Smooth muscle cell (in vitro differentiated cells): ENCODE data around the gene RIMBP2. TPM values are rescaled to one million over a fixed set of nuclear protein-coding genes. Genes with fewer than 3 reads are reported as not detected.

ENCODE experiments used
- DNase-seq: peaks from one replicate; lab custom pipeline; 2025; ENCODE audit not compliant: unreplicated experiment; lab: John Stamatoyannopoulos, UW
- H2AFZ ChIP-seq: fragments of 200-600 bp; sonication (generic); 2 replicates; pipeline ENCODE4 v1.6.0; 2016; ENCODE audit warnings: antibody characterized with exemption, low read depth, mild to moderate bottlenecking
- H3F3A ChIP-seq: fragments of 200-600 bp; sonication (generic); 2 replicates; pipeline ENCODE4 v1.6.0; 2017; ENCODE audit warnings: antibody characterized with exemption, low read depth
- H3K27ac ChIP-seq: fragments of 200-600 bp; sonication (generic); 2 replicates; pipeline ENCODE4 v1.5.1; 2016; ENCODE audit warnings: low read depth, mild to moderate bottlenecking
- H3K27me3 ChIP-seq: fragments of 200-600 bp; sonication (generic); 2 replicates; pipeline ENCODE4 v1.6.1; 2016; ENCODE audit warnings: low read depth, mild to moderate bottlenecking
- H3K36me3 ChIP-seq: fragments of 200-600 bp; sonication (generic); 2 replicates; pipeline ENCODE4 v1.5.1; 2016; ENCODE audit warnings: low read depth
- H3K4me1 ChIP-seq: fragments of 200-600 bp; sonication (generic); 2 replicates; pipeline ENCODE4 v1.5.1; 2016; ENCODE audit warnings: low read depth
- H3K4me2 ChIP-seq: fragments of 200-600 bp; sonication (generic); 2 replicates; pipeline ENCODE4 v1.6.0; 2016; ENCODE audit warnings: mild to moderate bottlenecking
- H3K4me3 ChIP-seq: fragments of 200-600 bp; sonication (generic); 2 replicates; pipeline ENCODE4 v1.5.1; 2016; ENCODE audit warnings: mild to moderate bottlenecking
- H3K79me2 ChIP-seq: fragments of 200-600 bp; sonication (generic); 2 replicates; pipeline ENCODE4 v1.6.0; 2016; ENCODE audit warnings: low read depth, mild to moderate bottlenecking
- H3K9ac ChIP-seq: fragments of 200-600 bp; sonication (generic); 2 replicates; pipeline ENCODE4 v1.6.0; 2016; ENCODE audit warnings: low read depth
- H3K9me3 ChIP-seq: fragments of 200-600 bp; sonication (generic); replicated peaks from 2 replicates; pipeline ENCODE4 v1.5.1; 2016; ENCODE audit warnings: low read depth
- H4K20me1 ChIP-seq: fragments of 200-600 bp; sonication (generic); 2 replicates; pipeline ENCODE4 v1.6.0; 2016; ENCODE audit warnings: low read depth
- CTCF ChIP-seq: fragments of 200-600 bp; sonication (generic); IDR thresholded peaks from 2 replicates; pipeline ENCODE4 v1.5.1; 2017; ENCODE audit warnings: borderline replicate concordance, mild to moderate bottlenecking, antibody characterized with exemption; ENCODE audit not compliant: insufficient read depth, poor library complexity, severe bottlenecking
- WGBS: methylation state at CpG from one replicate; pipeline ENCODE4 v1.1.7; 2016; ENCODE audit warnings: low lambda C conversion rate; 5-methylcytosine and 5-hydroxymethylcytosine counted together
- polyA plus RNA-seq: library from polyadenylated mRNA; unstranded; fragments of >200 nt; fragmentation: Nextera tagmentation; extraction: Ambion mirVana; gene quantifications from 2 replicates; pipeline ENCODE4 v1.2.1, GENCODE V29; 2016
- total RNA-seq: library from RNA; depleted of rRNA; stranded (reverse); fragments of >200 nt; gene quantifications from 2 replicates; pipeline ENCODE4 v1.2.3, GENCODE V29; 2014

RIMBP2 gene
- total and polyA plus RNA-seq, 2 experiments from 2014 or later, result 2.3 TPM; not detected in 1

DNA sequence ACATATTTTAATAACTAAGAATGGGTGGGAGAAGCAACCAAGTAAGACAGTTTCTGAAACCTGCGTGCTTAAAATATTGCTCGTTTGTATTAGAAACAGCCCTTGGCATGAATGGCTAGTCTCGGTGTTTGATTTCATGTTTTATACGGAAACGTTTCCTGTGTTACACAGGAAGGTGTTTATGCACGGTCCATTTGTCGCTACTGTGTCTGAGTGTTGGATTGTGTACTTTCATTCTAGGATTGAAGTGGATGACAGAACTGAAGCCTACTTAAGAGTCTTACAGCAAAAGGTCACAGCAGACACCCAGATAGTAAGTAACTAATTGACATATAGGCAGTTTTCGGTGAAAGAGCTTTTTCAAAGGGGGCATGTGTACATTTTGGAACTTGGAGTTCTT, 358.9 kb downstream of the RIMBP2 start:
- H3K27me3 ChIP-seq, result peaks cover 10% of the 10 kb centered on the region
- H3K4me2 ChIP-seq, result no peak overlapping the region
- no peak overlapping the region for H3K27ac ChIP-seq
- H2AFZ ChIP-seq, result no peak overlapping the region
- H3K36me3 ChIP-seq, result no peaks in the 10 kb centered on the region
- no peaks in the 10 kb centered on the region for H3F3A ChIP-seq
- H3K9ac ChIP-seq, result no peak overlapping the region
- H3K4me3 ChIP-seq, result no peak overlapping the region
- no peaks in the 10 kb centered on the region for H4K20me1 ChIP-seq
- DNase-seq, result no peak
- no peak for TF ChIP-seq CTCF
- H3K4me1 ChIP-seq, result no peaks in the 10 kb centered on the region
- 94% methylated on average over 8 of the region's 8 CpGs for WGBS
- no peaks in the 10 kb centered on the region for H3K9me3 ChIP-seq
- no peaks in the 10 kb centered on the region for H3K79me2 ChIP-seq

GRCh38 chr12:130356222-130356621, 359.9 kb downstream of the RIMBP2 start:
- H4K20me1 ChIP-seq, result no peaks in the 10 kb centered on the region
- no peaks in the 10 kb centered on the region for H3K9me3 ChIP-seq
- WGBS, result 84% methylated on average over 8 of the region's 8 CpGs
- no peaks in the 10 kb centered on the region for H3K79me2 ChIP-seq
- H2AFZ ChIP-seq, result no peak overlapping the region
- H3K4me2 ChIP-seq, result no peak overlapping the region
- no peak overlapping the region for H3K4me3 ChIP-seq
- no peak overlapping the region for H3K27ac ChIP-seq
- no peak for DNase-seq
- peaks cover 10% of the 10 kb centered on the region for H3K27me3 ChIP-seq
- H3K4me1 ChIP-seq, result no peaks in the 10 kb centered on the region
- H3F3A ChIP-seq, result no peaks in the 10 kb centered on the region
- H3K9ac ChIP-seq, result no peak overlapping the region
- TF ChIP-seq CTCF, result no peak
- H3K36me3 ChIP-seq, result no peaks in the 10 kb centered on the region

DNA sequence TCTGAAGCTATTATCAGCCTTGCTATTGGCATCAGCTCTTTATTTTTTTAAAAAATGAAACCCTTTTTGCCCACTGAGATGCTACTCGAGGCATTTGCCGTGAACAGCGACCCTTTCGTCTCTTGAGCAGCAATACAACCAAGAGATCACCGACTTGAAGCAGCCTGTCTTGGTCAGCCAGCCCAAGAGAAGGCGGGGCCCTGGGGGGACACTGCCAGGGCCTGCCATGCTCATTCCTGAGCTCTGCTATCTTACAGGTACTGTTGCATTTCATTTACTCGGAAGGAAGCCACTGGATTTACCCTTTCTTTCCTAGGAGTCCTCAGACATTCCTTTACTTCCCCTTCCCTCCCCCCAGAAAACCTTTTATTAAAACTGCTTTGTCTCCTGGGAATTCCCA, 361.7 kb downstream of the RIMBP2 start:
- 78% methylated on average over 7 of the region's 7 CpGs for WGBS
- no peak overlapping the region for H3K4me2 ChIP-seq
- no peaks in the 10 kb centered on the region for H3F3A ChIP-seq
- no peaks in the 10 kb centered on the region for H3K79me2 ChIP-seq
- no peak for DNase-seq
- no peak overlapping the region for H2AFZ ChIP-seq
- H3K4me3 ChIP-seq, result no peak overlapping the region
- H3K27me3 ChIP-seq, result peaks cover 10% of the 10 kb centered on the region
- H4K20me1 ChIP-seq, result no peaks in the 10 kb centered on the region
- no peak overlapping the region for H3K9ac ChIP-seq
- no peak overlapping the region for H3K27ac ChIP-seq
- no peaks in the 10 kb centered on the region for H3K36me3 ChIP-seq
- H3K4me1 ChIP-seq, result no peaks in the 10 kb centered on the region
- TF ChIP-seq CTCF, result no peak
- no peaks in the 10 kb centered on the region for H3K9me3 ChIP-seq

DNA sequence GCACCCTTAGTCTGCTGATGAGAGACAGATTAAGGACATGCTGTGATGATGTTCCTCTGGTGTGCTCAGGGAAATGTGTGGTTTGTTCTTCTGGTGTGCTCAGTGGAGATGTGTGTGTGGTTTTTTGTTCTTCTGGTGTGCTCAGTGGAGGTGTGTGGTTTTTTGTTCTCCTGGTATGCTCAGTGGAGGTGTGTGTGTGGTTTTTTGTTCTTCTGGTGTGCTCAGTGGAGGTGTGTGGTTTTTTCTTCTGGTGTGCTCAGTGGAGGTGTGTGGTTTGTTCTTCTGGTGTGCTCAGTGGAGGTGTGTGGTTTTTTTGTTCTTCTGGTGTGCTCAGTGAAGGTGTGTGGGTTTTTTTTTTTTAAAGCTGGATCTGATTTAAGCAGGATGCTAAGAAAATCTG, 363.0 kb downstream of the RIMBP2 start:
- Histone ChIP-seq H2AFZ (no peak overlapping the region), H4K20me1 (no peaks in the 10 kb centered on the region), H3K4me2 (no peak overlapping the region), H3K9me3 (no peaks in the 10 kb centered on the region), H3K4me3 (no peak overlapping the region), H3F3A (no peaks in the 10 kb centered on the region), H3K4me1 (no peaks in the 10 kb centered on the region), H3K27me3 (peaks cover 10% of the 10 kb centered on the region), H3K79me2 (no peaks in the 10 kb centered on the region), H3K36me3 (no peaks in the 10 kb centered on the region), H3K9ac (no peak overlapping the region), H3K27ac (no peak overlapping the region)
- no peak for DNase-seq
- no peak for TF ChIP-seq CTCF
